Islet of Langerhans (tissue), 1 donor: Measurements from ENCODE around the gene PALLD.
A peak's percentile ranks its signal among the peaks of the same experiment; 100 is the strongest.
"Not testable (repeated sequence)": the region's sequence is repeated elsewhere in the genome, so short reads cannot be mapped to it uniquely, and the experiment has no call there.

ENCODE experiments used
- FAIRE-seq: peaks from one replicate; lab custom pipeline; 2011; peaks lifted over from hg19 to GRCh38; lab: Jason Lieb, UNC

The PALLD gene

GRCh38 chr4:168917138-168917779, 420.4 kb downstream of the PALLD start:
- peak; percentile 92 for FAIRE-seq

GRCh38 chr4:168919706-168920324, 423.0 kb downstream of the PALLD start:
- FAIRE-seq = no peak

GRCh38 chr4:168920441-168921065, 423.7 kb downstream of the PALLD start:
- FAIRE-seq = no peak

GRCh38 chr4:168923526-168924194, 426.8 kb downstream of the PALLD start:
- peak; percentile 99 for FAIRE-seq

- FAIRE-seq = no peak
Observed at GRCh38 chr4:168924667-168925066, 427.8 kb downstream of the PALLD start.

- no peak for FAIRE-seq
Observed at GRCh38 chr4:168925789-168926490, 429.1 kb downstream of the PALLD start.

- no peak for FAIRE-seq
Observed at GRCh38 chr4:168928346-168928745, 431.5 kb downstream of the PALLD start.

GRCh38 chr4:168928875-168929274, 432.0 kb downstream of the PALLD start:
- no peak for FAIRE-seq

GRCh38 chr4:168930413-168931196, 433.8 kb downstream of the PALLD start:
- FAIRE-seq = no peak

DNA sequence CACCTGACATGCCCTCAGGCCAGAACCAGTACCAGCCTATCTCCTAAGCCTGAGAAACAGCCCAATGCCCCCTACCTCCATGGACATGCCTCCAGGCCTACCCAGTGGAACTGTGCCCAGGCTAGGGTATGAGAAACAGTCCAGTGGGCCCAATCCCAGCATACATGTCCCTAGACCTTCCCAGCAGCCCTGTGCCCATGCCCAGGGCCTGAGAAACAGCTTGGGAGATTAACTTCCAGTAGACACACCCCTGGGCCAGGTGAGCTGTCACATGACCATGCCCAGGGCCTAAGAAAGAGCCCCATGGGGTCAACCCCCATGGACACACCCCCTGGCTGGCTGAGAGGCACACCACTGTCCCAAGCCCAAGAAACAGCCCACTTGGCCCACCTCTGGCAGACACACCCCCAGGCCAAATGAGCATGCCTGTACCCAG, 434.4 kb downstream of the PALLD start:
- no peak for FAIRE-seq

DNA sequence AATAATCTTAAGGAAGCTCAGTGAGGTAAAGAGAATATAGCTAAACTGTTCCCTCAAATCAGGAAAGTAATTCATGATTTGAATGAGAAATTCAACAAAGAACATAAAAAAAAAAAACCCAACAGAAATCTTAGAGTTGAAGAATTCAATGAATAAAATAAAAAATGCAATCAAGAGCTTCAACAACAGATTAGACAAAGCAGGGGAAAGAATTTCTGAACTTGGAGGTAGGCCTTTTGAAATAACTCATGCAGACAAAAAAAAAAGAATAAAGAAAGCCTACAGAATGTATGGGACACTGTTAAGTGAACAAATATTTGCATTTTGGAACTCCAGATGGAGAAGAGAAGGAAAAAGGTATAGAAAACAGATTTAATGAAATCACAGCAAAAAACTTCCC, 435.3 kb downstream of the PALLD start:
- no peak for FAIRE-seq

DNA sequence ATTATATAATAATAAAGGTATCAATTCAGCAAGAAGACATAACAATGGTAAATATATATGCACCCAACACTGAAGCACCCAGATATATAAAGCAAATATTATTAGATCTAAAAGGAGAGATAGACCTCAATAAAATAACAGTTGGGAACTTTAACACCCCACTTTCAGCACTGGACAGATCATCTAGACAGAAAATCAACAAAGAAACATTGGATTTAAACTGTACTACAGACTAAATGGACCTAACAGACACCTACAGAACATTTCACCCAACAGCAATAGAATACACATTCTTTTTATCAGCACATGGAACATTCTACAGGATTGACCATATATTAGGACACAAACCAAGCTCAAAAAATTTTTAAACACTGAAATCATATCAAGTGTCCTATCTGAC, 436.6 kb downstream of the PALLD start:
- no peak for FAIRE-seq

GRCh38 chr4:168937473-168937872, 440.6 kb downstream of the PALLD start:
- not testable (repeated sequence) for FAIRE-seq

- FAIRE-seq = no peak
Observed at GRCh38 chr4:168942985-168943384, 446.1 kb downstream of the PALLD start.

GRCh38 chr4:168945291-168945690, 448.4 kb downstream of the PALLD start:
- FAIRE-seq = no peak

DNA sequence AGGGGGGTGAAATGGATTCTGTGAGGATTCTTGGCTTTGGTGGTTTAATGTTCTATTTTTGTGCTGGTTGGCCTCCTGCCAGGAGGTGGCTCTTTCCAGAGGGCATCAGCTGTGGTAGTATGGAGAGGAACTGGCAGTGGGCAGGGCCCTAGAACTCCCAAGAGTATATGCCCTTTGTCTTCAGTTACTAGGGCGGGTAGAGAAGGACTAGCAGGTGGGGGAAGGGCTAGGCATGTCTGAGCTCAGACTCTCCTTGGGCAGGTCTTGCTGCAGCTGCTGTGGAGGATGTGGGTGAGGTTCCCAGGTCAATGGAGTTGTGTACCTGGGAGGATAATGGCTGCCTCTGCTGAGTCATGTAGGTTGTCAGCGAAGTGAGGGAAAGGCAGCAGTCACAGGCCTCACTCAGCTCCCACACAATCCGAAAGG, 456.0 kb downstream of the PALLD start:
- FAIRE-seq = not testable (repeated sequence)

DNA sequence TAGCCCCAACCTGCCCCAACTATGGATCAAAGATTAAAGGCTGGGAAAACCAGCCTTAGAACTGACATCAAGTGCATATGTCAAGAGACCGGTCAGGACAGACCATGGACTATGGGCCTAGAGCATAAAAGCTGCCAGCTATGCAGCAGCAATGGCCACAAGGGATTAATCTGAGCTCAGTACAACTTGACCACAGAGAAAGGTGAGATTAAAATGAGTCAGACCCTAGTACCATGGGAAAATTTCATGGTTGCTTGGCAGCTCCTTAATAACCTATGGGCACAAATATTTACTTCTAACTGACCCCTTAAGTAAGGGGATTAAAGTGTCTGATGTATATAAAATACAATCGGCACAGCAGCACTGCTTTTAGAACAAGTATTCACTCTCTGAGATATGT, 458.8 kb downstream of the PALLD start:
- FAIRE-seq = no peak

- no peak for FAIRE-seq
Observed at GRCh38 chr4:168960716-168961115, 463.9 kb downstream of the PALLD start.

- no peak for FAIRE-seq
Observed at GRCh38 chr4:168972596-168972995, 475.7 kb downstream of the PALLD start.
